Dendritic cell treated with granulocyte-macrophage colony-stimulating factor and Interleukin-4, amounts not matched to agents 40 ng/mL and 50 ng/mL, for 4 days (primary cell): ENCODE results near the gene SLC6A8.

ENCODE experiments used
- H3K27ac Mint-ChIP-seq: one replicate; pipeline ENCODE4 v1.8.0; 2022; ENCODE audit warnings: mild to moderate bottlenecking, mixed read lengths
- H3K27me3 Mint-ChIP-seq: one replicate; pipeline ENCODE4 v1.8.0; 2022; ENCODE audit warnings: mild to moderate bottlenecking, mixed read lengths
- H3K36me3 Mint-ChIP-seq: one replicate; pipeline ENCODE4 v1.8.0; 2022; ENCODE audit warnings: low read depth, mixed read lengths
- H3K4me1 Mint-ChIP-seq: one replicate; pipeline ENCODE4 v1.8.0; 2022; ENCODE audit warnings: low read depth, mixed read lengths
- H3K4me3 Mint-ChIP-seq: one replicate; pipeline ENCODE4 v1.8.0; 2022; ENCODE audit warnings: mild to moderate bottlenecking, moderate library complexity, mixed read lengths
- H3K9me3 Mint-ChIP-seq: one replicate; pipeline ENCODE4 v1.8.0; 2022; ENCODE audit warnings: mixed read lengths
- intact Hi-C: fragments of 100-400 bp; cut with micrococcal nuclease; formaldehyde crosslinking; loops from one replicate; pipeline ENCODE4 v1.15.0; 2022

The SLC6A8 gene

DNA sequence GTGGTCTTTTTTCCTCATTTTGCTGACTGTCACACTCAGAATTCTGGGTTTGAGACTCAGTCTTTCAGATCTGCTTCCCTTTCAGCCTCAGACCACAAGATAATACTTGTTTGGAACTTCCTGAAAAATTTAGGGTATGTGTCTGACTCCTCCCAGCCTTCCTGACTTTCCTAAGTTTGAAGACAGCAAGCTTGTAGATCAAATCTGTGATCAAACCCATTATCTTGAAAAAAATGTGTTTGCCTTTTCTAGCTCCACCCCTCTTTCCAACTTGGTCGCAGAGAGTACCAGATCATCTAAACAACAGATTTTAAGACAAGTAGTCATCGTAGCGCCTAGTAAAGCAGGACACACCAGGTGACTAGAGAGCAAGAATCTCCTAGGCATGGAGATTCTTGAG is 26.5 kb downstream of the SLC6A8 start:
- Mint-ChIP-seq H3K36me3 (peaks cover 93% of the 10 kb centered on the region), H3K4me1 (peaks cover 44% of the 10 kb centered on the region), H3K27me3 (no peaks in the 10 kb centered on the region), H3K9me3 (no peaks in the 10 kb centered on the region), H3K27ac (peak overlapping the region; percentile 62), H3K4me3 (no peak overlapping the region)
- intact Hi-C loops, result no loop called here

DNA sequence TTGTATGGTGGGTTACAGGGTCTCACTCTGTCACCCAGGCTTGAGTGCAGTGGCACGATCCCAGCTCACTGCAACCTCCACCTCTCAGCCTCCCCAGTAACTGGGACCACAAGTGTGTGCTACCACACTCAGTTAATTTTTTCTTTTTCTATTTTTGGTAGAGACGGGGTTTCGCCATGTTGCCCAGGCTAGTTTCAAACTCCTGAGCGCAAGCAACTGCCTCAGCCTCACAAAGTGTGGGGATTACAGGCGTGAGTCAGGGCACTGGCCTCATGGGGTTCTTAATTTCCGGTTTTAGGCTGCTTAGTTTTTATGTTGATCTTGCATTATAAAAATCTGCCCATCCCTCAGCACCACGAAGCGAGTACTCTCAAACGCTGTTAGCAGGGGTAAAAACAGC is 29.7 kb downstream of the SLC6A8 start:
- Mint-ChIP-seq H3K27me3 (no peaks in the 10 kb centered on the region), H3K36me3 (peaks cover 87% of the 10 kb centered on the region), H3K27ac (no peak overlapping the region), H3K4me1 (peaks cover 30% of the 10 kb centered on the region), H3K9me3 (no peaks in the 10 kb centered on the region), H3K4me3 (no peak overlapping the region)
- intact Hi-C loops, result no loop called here

DNA sequence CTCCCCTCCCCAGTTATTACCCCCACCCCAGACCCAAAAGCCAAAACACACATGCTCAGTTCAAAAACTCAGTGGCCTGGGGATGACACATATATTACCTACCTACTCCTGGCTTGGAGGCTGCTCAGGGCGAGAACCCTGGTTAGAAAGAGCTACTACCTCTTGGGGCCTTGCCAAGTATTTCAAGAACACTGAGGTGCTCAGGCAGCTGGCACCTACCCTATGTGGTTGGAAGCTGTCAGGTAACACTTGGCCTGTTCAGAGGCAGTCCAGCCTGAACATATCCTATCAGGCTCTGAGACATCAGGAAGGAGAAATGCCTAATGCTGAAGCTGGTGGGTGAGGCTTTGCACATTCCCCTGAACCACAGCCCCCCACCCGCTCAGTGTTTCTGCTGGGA is 31.5 kb downstream of the SLC6A8 start:
- intact Hi-C loops, result no loop called here
- H3K4me1 Mint-ChIP-seq, result peaks cover 23% of the 10 kb centered on the region
- H3K4me3 Mint-ChIP-seq, result no peak overlapping the region
- peaks cover 84% of the 10 kb centered on the region for H3K36me3 Mint-ChIP-seq
- H3K27ac Mint-ChIP-seq, result no peak overlapping the region
- H3K27me3 Mint-ChIP-seq, result no peaks in the 10 kb centered on the region
- H3K9me3 Mint-ChIP-seq, result no peaks in the 10 kb centered on the region

GRCh38 chrX:153719701-153720100 is 32.0 kb downstream of the SLC6A8 start:
- H3K27ac Mint-ChIP-seq, result no peak overlapping the region
- intact Hi-C loops, result no loop called here

DNA sequence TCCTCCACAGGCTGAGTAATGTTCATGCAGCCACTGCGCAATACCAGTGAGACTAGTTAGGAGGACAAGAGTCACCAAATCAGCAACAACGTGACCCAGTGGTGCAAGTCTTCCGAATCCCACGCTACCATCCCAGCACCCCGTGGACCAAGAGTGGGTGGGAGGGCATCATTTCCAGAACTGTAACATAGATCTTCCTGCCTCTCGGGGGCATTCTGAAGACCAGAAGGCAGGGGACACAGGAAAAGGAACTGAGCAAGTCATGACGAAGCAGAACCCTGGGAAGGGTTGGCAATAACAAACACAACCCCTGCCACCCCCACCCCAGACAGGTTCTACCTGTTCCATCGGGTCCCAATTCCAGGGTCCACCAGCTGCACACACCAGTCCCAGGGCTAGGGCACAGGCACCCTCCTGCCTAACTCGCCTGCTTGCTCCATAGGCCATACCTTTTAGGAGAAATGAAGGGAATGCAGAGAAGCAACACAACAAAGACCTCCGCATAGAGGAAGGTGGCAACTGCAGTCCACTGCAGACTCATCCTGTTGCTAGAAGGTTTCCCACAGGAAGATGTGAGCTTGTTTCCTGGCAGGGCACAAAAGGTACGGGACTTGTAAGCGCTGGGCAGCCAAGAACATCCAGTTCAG is 35.1 kb downstream of the SLC6A8 start:
- H3K27me3 Mint-ChIP-seq, result no peaks in the 10 kb centered on the region
- H3K27ac Mint-ChIP-seq, result peak overlapping the region; percentile 92
- peaks cover 61% of the 10 kb centered on the region for H3K36me3 Mint-ChIP-seq
- intact Hi-C loops, result no loop called here
- no peaks in the 10 kb centered on the region for H3K9me3 Mint-ChIP-seq
- H3K4me1 Mint-ChIP-seq, result peaks cover 24% of the 10 kb centered on the region
- H3K4me3 Mint-ChIP-seq, result peak overlapping the region; percentile 92

More at GRCh38 chrX:153719701-153720100, 32.0 kb downstream of the SLC6A8 start:
- H3K9me3 Mint-ChIP-seq, result no peaks in the 10 kb centered on the region
- no peaks in the 10 kb centered on the region for H3K27me3 Mint-ChIP-seq
- no peak overlapping the region for H3K4me3 Mint-ChIP-seq
- peaks cover 23% of the 10 kb centered on the region for H3K4me1 Mint-ChIP-seq
- H3K36me3 Mint-ChIP-seq, result peaks cover 82% of the 10 kb centered on the region

GRCh38 chrX:153723351-153724251 is 35.9 kb downstream of the SLC6A8 start:
- intact Hi-C loops, result no loop called here
- H3K27ac Mint-ChIP-seq, result peak overlapping the region; percentile 92
- peaks cover 59% of the 10 kb centered on the region for H3K36me3 Mint-ChIP-seq
- H3K4me1 Mint-ChIP-seq, result peaks cover 29% of the 10 kb centered on the region
- no peaks in the 10 kb centered on the region for H3K27me3 Mint-ChIP-seq
- peak overlapping the region; percentile 92 for H3K4me3 Mint-ChIP-seq
- no peaks in the 10 kb centered on the region for H3K9me3 Mint-ChIP-seq

- H3K36me3 Mint-ChIP-seq, result peaks cover 59% of the 10 kb centered on the region
- peaks cover 37% of the 10 kb centered on the region for H3K4me1 Mint-ChIP-seq
- peak within 1 kb of the TSS; percentile 92 for H3K27ac Mint-ChIP-seq
- peak within 1 kb of the TSS; percentile 92 for H3K4me3 Mint-ChIP-seq
- H3K9me3 Mint-ChIP-seq, result no peaks in the 10 kb centered on the region
- intact Hi-C loops, result no loop called here
- H3K27me3 Mint-ChIP-seq, result no peaks in the 10 kb centered on the region
Measured at GRCh38 chrX:153724252-153725038, 36.7 kb downstream of the SLC6A8 start, which contains the start of the genes ABCD1 and BCAP31. Gene ABCD1, plus strand, starts transcription at chrX:153724856. Its CDS starts 411 bp downstream, at chrX:153725267. Gene BCAP31, minus strand, starts transcription at chrX:153724387. Its CDS starts 1,143 bp downstream, at chrX:153723244.

DNA sequence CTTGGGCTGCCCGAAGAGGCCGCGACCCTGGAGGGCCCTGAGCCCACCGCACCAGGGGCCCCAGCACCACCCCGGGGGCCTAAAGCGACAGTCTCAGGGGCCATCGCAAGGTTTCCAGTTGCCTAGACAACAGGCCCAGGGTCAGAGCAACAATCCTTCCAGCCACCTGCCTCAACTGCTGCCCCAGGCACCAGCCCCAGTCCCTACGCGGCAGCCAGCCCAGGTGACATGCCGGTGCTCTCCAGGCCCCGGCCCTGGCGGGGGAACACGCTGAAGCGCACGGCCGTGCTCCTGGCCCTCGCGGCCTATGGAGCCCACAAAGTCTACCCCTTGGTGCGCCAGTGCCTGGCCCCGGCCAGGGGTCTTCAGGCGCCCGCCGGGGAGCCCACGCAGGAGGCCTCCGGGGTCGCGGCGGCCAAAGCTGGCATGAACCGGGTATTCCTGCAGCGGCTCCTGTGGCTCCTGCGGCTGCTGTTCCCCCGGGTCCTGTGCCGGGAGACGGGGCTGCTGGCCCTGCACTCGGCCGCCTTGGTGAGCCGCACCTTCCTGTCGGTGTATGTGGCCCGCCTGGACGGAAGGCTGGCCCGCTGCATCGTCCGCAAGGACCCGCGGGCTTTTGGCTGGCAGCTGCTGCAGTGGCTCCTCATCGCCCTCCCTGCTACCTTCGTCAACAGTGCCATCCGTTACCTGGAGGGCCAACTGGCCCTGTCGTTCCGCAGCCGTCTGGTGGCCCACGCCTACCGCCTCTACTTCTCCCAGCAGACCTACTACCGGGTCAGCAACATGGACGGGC is 37.5 kb downstream of the SLC6A8 start:
- H3K4me3 Mint-ChIP-seq, result peak overlapping the region; percentile 75
- H3K4me1 Mint-ChIP-seq, result peaks cover 40% of the 10 kb centered on the region
- intact Hi-C loops, result no loop called here
- H3K36me3 Mint-ChIP-seq, result peaks cover 57% of the 10 kb centered on the region
- H3K27ac Mint-ChIP-seq, result peak overlapping the region; percentile 92
- no peaks in the 10 kb centered on the region for H3K9me3 Mint-ChIP-seq
- H3K27me3 Mint-ChIP-seq, result no peaks in the 10 kb centered on the region

- intact Hi-C loops, result no loop called here
- H3K27me3 Mint-ChIP-seq, result no peaks in the 10 kb centered on the region
- peak overlapping the region; percentile 92 for H3K27ac Mint-ChIP-seq
- no peaks in the 10 kb centered on the region for H3K9me3 Mint-ChIP-seq
- H3K4me1 Mint-ChIP-seq, result peaks cover 44% of the 10 kb centered on the region
- peak overlapping the region; percentile 75 for H3K4me3 Mint-ChIP-seq
- peaks cover 57% of the 10 kb centered on the region for H3K36me3 Mint-ChIP-seq
Measured at GRCh38 chrX:153725832-153726285, 38.1 kb downstream of the SLC6A8 start.

GRCh38 chrX:153726286-153727122 is 38.8 kb downstream of the SLC6A8 start:
- H3K27ac Mint-ChIP-seq, result peak overlapping the region; percentile 92

GRCh38 chrX:153727123-153727931 is 39.6 kb downstream of the SLC6A8 start:
- Mint-ChIP-seq H3K4me3 (peak overlapping the region; percentile 75), H3K27ac (peak overlapping the region; percentile 92), H3K27me3 (no peaks in the 10 kb centered on the region), H3K36me3 (peaks cover 59% of the 10 kb centered on the region), H3K9me3 (no peaks in the 10 kb centered on the region), H3K4me1 (peaks cover 52% of the 10 kb centered on the region)
- intact Hi-C loops, result no loop called here

More at GRCh38 chrX:153726286-153727122, 38.8 kb downstream of the SLC6A8 start:
- Mint-ChIP-seq H3K27me3 (no peaks in the 10 kb centered on the region), H3K4me3 (peak overlapping the region; percentile 75), H3K36me3 (peaks cover 61% of the 10 kb centered on the region), H3K9me3 (no peaks in the 10 kb centered on the region), H3K4me1 (peaks cover 51% of the 10 kb centered on the region)
- intact Hi-C loops, result no loop called here

DNA sequence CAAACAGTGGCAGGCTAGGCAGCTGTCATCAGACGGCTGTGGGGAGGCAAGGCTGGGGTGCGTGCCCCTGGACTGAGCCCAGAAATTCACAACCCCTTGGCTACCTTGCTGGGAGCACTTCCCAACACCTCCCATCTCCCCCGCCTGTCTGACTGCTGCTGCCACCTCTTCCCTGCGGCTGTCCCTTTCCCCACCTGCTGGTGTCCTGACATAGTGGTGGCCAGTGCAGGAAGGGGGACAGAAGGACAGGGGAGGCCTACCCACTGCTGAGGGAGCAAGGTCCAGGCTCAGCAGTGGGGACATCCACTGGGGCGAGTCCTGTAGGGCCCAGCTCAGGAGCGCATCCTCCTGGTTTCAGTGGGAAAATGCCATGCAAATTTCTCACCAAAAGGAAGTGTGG is 40.4 kb downstream of the SLC6A8 start:
- Mint-ChIP-seq H3K4me3 (peak overlapping the region; percentile 50), H3K27ac (peak overlapping the region; percentile 92), H3K36me3 (peaks cover 56% of the 10 kb centered on the region), H3K4me1 (peaks cover 57% of the 10 kb centered on the region), H3K9me3 (no peaks in the 10 kb centered on the region), H3K27me3 (no peaks in the 10 kb centered on the region)
- intact Hi-C loops, result no loop called here
